CD4-positive, CD25-positive, alpha-beta regulatory T cell (primary cell): Measurements from ENCODE around the gene NTN4. TPM values are rescaled to one million over a fixed set of nuclear protein-coding genes. Genes with fewer than 3 reads are reported as not detected.
"Not testable (repeated sequence)": the region's sequence is repeated elsewhere in the genome, so short reads cannot be mapped to it uniquely, and the experiment has no call there.

Experiments
- ATAC-seq, 2 donors: fragments of 150-1000 bp; cut with Tn5 transposase; one replicate each; pipeline ENCODE4 v1.10.0; 2021; ENCODE audit warnings: low read depth in 2 of 2, moderate number of reproducible peaks in 2 of 2, moderate library complexity in 1 of 2
- DNase-seq, 3 donors: peaks; one replicate each; pipeline versions ENCODE4 v3.0.0 to v3.0.0-alpha.2; 2012 to 2022; ENCODE audit warnings: mixed read lengths in 1 of 3
- H3K27ac ChIP-seq: one replicate; pipeline ENCODE4 v1.7.0; 2013; ENCODE audit warnings: mild to moderate bottlenecking, low read length; ENCODE audit not compliant: insufficient read depth, poor library complexity, severe bottlenecking
- H3K27me3 ChIP-seq: one replicate; pipeline ENCODE4 v1.7.0; 2013; ENCODE audit warnings: low read length; ENCODE audit not compliant: control insufficient read depth, insufficient read depth
- H3K36me3 ChIP-seq: one replicate; pipeline ENCODE4 v1.7.0; 2013; ENCODE audit warnings: mild to moderate bottlenecking, low read length, moderate library complexity; ENCODE audit not compliant: control insufficient read depth, insufficient read depth
- H3K4me1 ChIP-seq: 2 replicates; pipeline ENCODE4 v1.7.0; 2013; ENCODE audit warnings: mild to moderate bottlenecking, low read length; ENCODE audit not compliant: insufficient read depth, control insufficient read depth, poor library complexity, severe bottlenecking
- H3K4me3 ChIP-seq: one replicate; pipeline ENCODE4 v1.7.0; 2013; ENCODE audit warnings: low read depth, mild to moderate bottlenecking, low read length, moderate library complexity
- H3K9me3 ChIP-seq, 2 experiments: 1 replicate in 1 of 2; 2 replicates in 1 of 2; pipeline ENCODE4 v1.7.0; 2013; ENCODE audit warnings: low read length in 2 of 2, mild to moderate bottlenecking in 1 of 2, moderate library complexity in 1 of 2; ENCODE audit not compliant: control insufficient read depth in 2 of 2
- H3K27ac Mint-ChIP-seq, 3 donors: one replicate each; pipeline ENCODE4 v1.8.0; 2020 to 2022; ENCODE audit warnings: mild to moderate bottlenecking in 3 of 3, mixed read lengths in 3 of 3, moderate library complexity in 2 of 3
- H3K27me3 Mint-ChIP-seq: one replicate; pipeline ENCODE4 v1.8.0; 2022; ENCODE audit warnings: mild to moderate bottlenecking, mixed read lengths
- H3K36me3 Mint-ChIP-seq: one replicate; pipeline ENCODE4 v1.8.0; 2020; ENCODE audit warnings: mixed read lengths
- H3K4me1 Mint-ChIP-seq, 4 donors: one replicate each; pipeline ENCODE4 v1.8.0; 2020 to 2022; ENCODE audit warnings: mixed read lengths in 4 of 4, mild to moderate bottlenecking in 1 of 4
- H3K4me3 Mint-ChIP-seq, 4 donors: one replicate each; pipeline ENCODE4 v1.8.0; 2020 to 2022; ENCODE audit warnings: mild to moderate bottlenecking in 4 of 4, mixed read lengths in 4 of 4, moderate library complexity in 3 of 4
- H3K9me3 Mint-ChIP-seq, 7 donors: one replicate each; pipeline ENCODE4 v1.8.0; 2020 to 2022; ENCODE audit warnings: mixed read lengths in 7 of 7, mild to moderate bottlenecking in 3 of 7, moderate library complexity in 2 of 7
- polyA plus RNA-seq, 4 donors: library from polyadenylated mRNA; unstranded; fragments of 300-500 nt; fragmentation: Illumina TruSeq; gene quantifications; one replicate each; pipeline ENCODE4 v1.2.3, GENCODE V29; 2021
- total RNA-seq: library from RNA; stranded (reverse); gene quantifications from one replicate; pipeline ENCODE4 v1.2.3, GENCODE V29; 2022

NTN4 gene
- total and polyA plus RNA-seq, 5 donors from 2014 or later = 0.16 TPM; not detected in 4

- H3K9me3 ChIP-seq = no peaks in the 10 kb centered on the region
- H3K27me3 Mint-ChIP-seq = peaks cover 7% of the 10 kb centered on the region
- no peak overlapping the region for H3K27ac Mint-ChIP-seq
- peaks cover 0 to 2% (median 0%) of the 10 kb centered on the region in 7 donors for H3K9me3 Mint-ChIP-seq
- H3K4me3 Mint-ChIP-seq = no peak overlapping the region
- H3K4me1 Mint-ChIP-seq = no peaks in the 10 kb centered on the region
- no peaks in the 10 kb centered on the region for H3K36me3 Mint-ChIP-seq
- H3K4me3 ChIP-seq = no peak overlapping the region
- ATAC-seq = no peak
- H3K4me1 ChIP-seq = no peaks in the 10 kb centered on the region
- peaks cover 4% of the 10 kb centered on the region for H3K27me3 ChIP-seq
- no peak overlapping the region for H3K27ac ChIP-seq
- no peaks in the 10 kb centered on the region for H3K36me3 ChIP-seq
- DNase-seq = no peak
These were observed 31.5 kb downstream of the NTN4 start for GRCh38 chr12:95759039-95759438.

GRCh38 chr12:95756362-95756761, 34.2 kb downstream of the NTN4 start:
- no peaks in the 10 kb centered on the region for H3K4me1 Mint-ChIP-seq
- H3K36me3 Mint-ChIP-seq = no peaks in the 10 kb centered on the region
- Histone ChIP-seq H3K27me3 (peaks cover 4% of the 10 kb centered on the region), H3K27ac (no peak overlapping the region), H3K4me3 (no peak overlapping the region), H3K36me3 (no peaks in the 10 kb centered on the region), H3K4me1 (no peaks in the 10 kb centered on the region), H3K9me3 (no peaks in the 10 kb centered on the region)
- H3K4me3 Mint-ChIP-seq = no peak overlapping the region
- no peak overlapping the region for H3K27ac Mint-ChIP-seq
- ATAC-seq = no peak
- H3K9me3 Mint-ChIP-seq = peaks cover 0 to 2% (median 0%) of the 10 kb centered on the region in 7 donors
- no peak for DNase-seq
- no peaks in the 10 kb centered on the region for H3K27me3 Mint-ChIP-seq

GRCh38 chr12:95755261-95755865, 35.2 kb downstream of the NTN4 start:
- H3K36me3 Mint-ChIP-seq = no peaks in the 10 kb centered on the region
- H3K4me1 Mint-ChIP-seq = no peaks in the 10 kb centered on the region
- DNase-seq (no peak), ATAC-seq (no peak)
- H3K27ac Mint-ChIP-seq = no peak overlapping the region
- peaks cover 4% of the 10 kb centered on the region for H3K27me3 ChIP-seq
- no peak overlapping the region for H3K4me3 Mint-ChIP-seq
- H3K27me3 Mint-ChIP-seq = no peaks in the 10 kb centered on the region
- H3K27ac ChIP-seq = no peak overlapping the region
- peaks cover 0 to 2% (median 0%) of the 10 kb centered on the region in 7 donors for H3K9me3 Mint-ChIP-seq
- H3K4me1 ChIP-seq = no peaks in the 10 kb centered on the region
- H3K9me3 ChIP-seq = no peaks in the 10 kb centered on the region
- H3K36me3 ChIP-seq = no peaks in the 10 kb centered on the region
- no peak overlapping the region for H3K4me3 ChIP-seq

GRCh38 chr12:95746062-95746461, 44.5 kb downstream of the NTN4 start:
- Mint-ChIP-seq H3K9me3 (peaks cover 0 to 12% (median 3%) of the 10 kb centered on the region in 7 donors), H3K27me3 (peaks cover 12% of the 10 kb centered on the region)
- H3K4me3 ChIP-seq, H3K27ac Mint-ChIP-seq, ATAC-seq, H3K27ac ChIP-seq, H3K36me3 ChIP-seq, H3K27me3 ChIP-seq, H3K4me3 Mint-ChIP-seq, H3K4me1 ChIP-seq, H3K9me3 ChIP-seq, DNase-seq, H3K4me1 Mint-ChIP-seq, H3K36me3 Mint-ChIP-seq: not testable (repeated sequence)

GRCh38 chr12:95742586-95742985, 48.0 kb downstream of the NTN4 start:
- Histone ChIP-seq H3K27ac (no peak overlapping the region), H3K4me1 (no peaks in the 10 kb centered on the region), H3K27me3 (peaks cover 3% of the 10 kb centered on the region), H3K36me3 (no peaks in the 10 kb centered on the region), H3K9me3 (no peaks in the 10 kb centered on the region), H3K4me3 (no peak overlapping the region)
- Mint-ChIP-seq H3K36me3 (peaks cover 3% of the 10 kb centered on the region), H3K9me3 (peaks cover 0 to 12% (median 3%) of the 10 kb centered on the region in 7 donors), H3K4me3 (no peak overlapping the region), H3K27me3 (peaks cover 22% of the 10 kb centered on the region), H3K27ac (peak overlapping the region in 1 of 3 donors; percentile 67), H3K4me1 (no peaks in the 10 kb centered on the region)
- no peak for DNase-seq
- no peak for ATAC-seq

GRCh38 chr12:95741635-95742034, 48.9 kb downstream of the NTN4 start:
- H3K4me3 ChIP-seq = no peak overlapping the region
- Mint-ChIP-seq H3K36me3 (peaks cover 3% of the 10 kb centered on the region), H3K27ac (no peak overlapping the region)

GRCh38 chr12:95740751-95741150, 49.8 kb downstream of the NTN4 start:
- no peak overlapping the region for H3K27ac Mint-ChIP-seq
- Histone ChIP-seq H3K4me1 (no peaks in the 10 kb centered on the region), H3K27me3 (peaks cover 3% of the 10 kb centered on the region), H3K27ac (no peak overlapping the region), H3K9me3 (no peaks in the 10 kb centered on the region), H3K4me3 (no peak overlapping the region), H3K36me3 (no peaks in the 10 kb centered on the region)
- ATAC-seq (no peak), DNase-seq (no peak)
- no peak overlapping the region for H3K4me3 Mint-ChIP-seq
- no peaks in the 10 kb centered on the region for H3K4me1 Mint-ChIP-seq
- H3K36me3 Mint-ChIP-seq = peaks cover under 1% of the 10 kb centered on the region
- H3K9me3 Mint-ChIP-seq = peaks cover 0 to 9% (median 0%) of the 10 kb centered on the region in 7 donors
- peaks cover 17% of the 10 kb centered on the region for H3K27me3 Mint-ChIP-seq

More at GRCh38 chr12:95741635-95742034, 48.9 kb downstream of the NTN4 start:
- Histone ChIP-seq H3K27ac (no peak overlapping the region), H3K9me3 (no peaks in the 10 kb centered on the region), H3K36me3 (no peaks in the 10 kb centered on the region), H3K4me1 (no peaks in the 10 kb centered on the region), H3K27me3 (peaks cover 3% of the 10 kb centered on the region)
- H3K4me1 Mint-ChIP-seq = no peaks in the 10 kb centered on the region
- peaks cover 22% of the 10 kb centered on the region for H3K27me3 Mint-ChIP-seq
- peaks cover 0 to 11% (median 3%) of the 10 kb centered on the region in 7 donors for H3K9me3 Mint-ChIP-seq
- ATAC-seq = no peak
- DNase-seq = no peak
- H3K4me3 Mint-ChIP-seq = no peak overlapping the region
